ELR (cell line): Measurements from ENCODE around the gene RSL1D1.
A peak's percentile ranks its signal among the peaks of the same experiment; 100 is the strongest.

Experiments
- DNase-seq: peaks from one replicate; pipeline ENCODE4 v3.0.0-alpha.2; 2015; ENCODE audit warnings: low read depth

Gene RSL1D1

GRCh38 chr16:11851294-11852091 is at the start of gene RSL1D1:
Gene RSL1D1, minus strand, starts transcription at chr16:11851542. Its CDS starts 30 bp downstream, at chr16:11851512.
- DNase-seq, result peak; percentile 91

DNA sequence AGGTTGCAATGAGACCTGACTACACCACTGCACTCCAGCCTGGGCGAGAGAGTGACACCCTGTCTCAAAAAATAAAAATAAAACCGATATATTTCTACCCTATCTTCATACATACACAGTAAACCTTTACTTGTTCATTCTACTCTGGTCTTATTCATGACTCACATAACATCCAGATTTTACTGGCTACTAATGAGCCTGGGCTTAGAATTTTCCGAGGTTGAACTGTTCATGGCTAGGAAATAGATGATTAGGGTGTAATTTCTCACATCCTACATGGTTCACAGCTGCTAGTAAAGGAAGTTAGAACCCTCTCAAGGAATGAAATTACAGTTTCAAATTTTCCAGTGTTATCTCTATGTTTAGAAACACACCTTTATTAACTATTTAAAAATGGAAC is 49.7 kb upstream of the RSL1D1 start:
- DNase-seq, result no peak

- peak; percentile 78 for DNase-seq
Observed at GRCh38 chr16:11896486-11897176, 45.3 kb upstream of the RSL1D1 start.

GRCh38 chr16:11893571-11893970 is 42.2 kb upstream of the RSL1D1 start:
- DNase-seq, result no peak

DNA sequence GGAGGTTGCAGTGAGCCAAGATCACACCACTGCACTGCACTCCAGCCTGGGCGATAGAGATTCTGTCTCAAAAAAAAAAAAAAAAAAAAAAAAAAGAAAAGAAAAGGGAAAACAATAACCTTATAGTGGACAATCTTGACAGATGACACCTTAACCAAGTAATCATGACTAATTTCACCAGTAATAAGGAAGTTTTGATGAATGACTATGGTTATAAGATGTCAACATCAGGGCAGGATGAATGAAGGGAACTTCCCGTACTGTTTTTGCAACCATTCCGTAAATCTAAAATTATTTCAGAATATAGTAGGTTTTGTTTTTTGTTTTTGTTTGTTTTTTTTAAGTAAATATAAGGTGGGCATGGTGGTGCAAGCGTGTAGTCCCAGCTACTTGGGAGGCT is 41.4 kb upstream of the RSL1D1 start:
- no peak for DNase-seq

- DNase-seq, result no peak
Observed at GRCh38 chr16:11890231-11890965, 39.1 kb upstream of the RSL1D1 start.

GRCh38 chr16:11886881-11887280 is 35.5 kb upstream of the RSL1D1 start:
- DNase-seq, result no peak

- no peak for DNase-seq
Observed at GRCh38 chr16:11884035-11884434, 32.7 kb upstream of the RSL1D1 start.

DNA sequence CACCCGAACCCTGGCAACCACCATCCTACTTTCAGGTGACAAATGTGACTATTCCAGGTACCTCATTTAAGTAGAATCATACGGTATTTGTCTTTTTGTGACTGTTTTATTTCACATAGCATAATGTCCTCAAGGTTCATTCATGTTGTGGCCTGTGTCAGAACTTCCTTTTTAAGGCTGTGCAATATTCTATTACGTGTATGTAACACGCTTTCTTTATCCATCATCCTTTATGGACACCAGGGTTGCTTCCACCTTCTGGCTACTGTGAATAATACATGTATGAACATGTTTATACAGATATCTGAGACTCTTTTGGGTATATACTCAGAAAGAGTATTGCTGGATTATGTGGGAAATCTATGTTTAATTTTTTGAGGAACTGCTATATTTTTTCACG is 28.7 kb upstream of the RSL1D1 start:
- DNase-seq, result no peak

DNA sequence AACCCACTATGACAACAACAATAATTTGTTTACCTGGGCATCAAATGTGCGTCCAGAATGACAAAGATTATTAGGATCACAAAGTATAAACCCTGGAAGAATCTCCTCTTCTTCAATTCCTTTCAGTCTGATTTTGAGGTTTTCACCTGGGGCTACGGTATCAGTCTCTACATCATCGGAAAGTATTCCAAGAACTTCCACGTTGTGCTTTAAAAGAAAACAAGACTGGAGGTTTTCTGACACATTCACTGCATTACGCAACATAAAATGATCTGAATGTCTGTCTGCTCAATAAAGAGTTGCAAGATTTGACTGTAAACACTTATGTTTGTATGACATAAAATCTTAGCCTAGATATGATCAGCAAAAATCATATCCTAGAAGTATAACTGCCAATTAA is 26.0 kb upstream of the RSL1D1 start:
- DNase-seq, result peak; percentile 25

- DNase-seq, result no peak
Observed at GRCh38 chr16:11876306-11876705, 25.0 kb upstream of the RSL1D1 start.

DNA sequence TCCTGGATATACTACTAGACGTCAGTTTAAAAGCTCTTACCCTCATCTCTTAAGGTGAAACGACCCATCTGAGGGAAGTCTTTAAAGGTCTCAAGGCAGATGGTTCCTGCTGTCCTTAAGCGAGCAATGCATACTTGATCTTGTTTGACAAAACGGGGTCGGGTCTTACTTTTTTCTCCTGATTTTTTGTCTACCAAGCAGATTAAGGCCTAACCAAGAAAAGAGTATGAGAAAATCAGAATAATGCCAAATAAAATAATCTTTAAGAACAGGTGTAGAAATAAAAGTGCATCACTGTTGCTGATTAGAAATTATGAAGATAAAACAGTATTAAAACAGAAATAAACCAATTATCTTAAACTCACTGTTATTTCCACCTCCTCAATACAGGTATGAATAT is 24.4 kb upstream of the RSL1D1 start:
- no peak for DNase-seq

GRCh38 chr16:11871193-11871592 is 19.9 kb upstream of the RSL1D1 start:
- peak; percentile 45 for DNase-seq

- DNase-seq, result no peak
Observed at GRCh38 chr16:11870399-11870798, 19.1 kb upstream of the RSL1D1 start.

DNA sequence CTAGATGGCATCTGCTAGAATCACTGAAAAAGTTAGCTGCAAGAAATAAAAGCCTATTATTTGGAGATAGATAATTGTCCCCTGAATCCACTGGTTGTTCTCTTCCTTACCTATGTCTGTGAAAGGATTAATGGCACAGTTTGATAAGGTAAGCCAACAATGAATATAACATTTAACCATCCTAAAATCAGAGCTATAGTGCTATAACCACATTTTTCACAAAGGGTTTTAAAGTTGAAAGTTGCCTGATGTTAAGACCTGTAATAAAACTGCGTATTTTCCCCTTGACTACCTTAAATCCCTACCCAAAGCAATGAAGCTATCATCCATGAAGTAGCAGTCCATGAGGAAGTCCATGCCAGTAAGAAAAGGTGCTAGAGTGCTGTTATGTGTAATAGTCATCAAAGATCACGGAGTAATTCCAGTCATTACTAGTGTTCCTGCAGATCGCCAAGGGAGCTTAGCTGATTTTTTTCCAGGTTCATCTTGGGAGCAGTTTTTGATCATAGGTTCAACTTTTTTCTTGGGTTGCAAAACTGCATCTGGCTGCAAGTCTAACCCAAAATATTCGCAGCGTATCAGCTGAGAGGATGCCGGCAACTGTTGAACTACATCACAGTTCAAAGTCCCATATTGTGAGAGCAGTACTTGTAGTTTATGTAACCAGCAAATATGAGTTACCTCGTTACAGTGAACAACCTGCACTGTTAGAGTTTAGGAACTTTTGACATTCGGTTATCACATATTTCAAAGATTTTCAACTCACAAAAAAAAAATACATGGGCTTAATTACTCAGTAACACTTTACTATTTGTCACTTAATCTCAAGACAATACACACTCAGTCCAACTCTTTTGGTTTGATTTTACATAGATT is 18.2 kb upstream of the RSL1D1 start:
- no peak for DNase-seq

DNA sequence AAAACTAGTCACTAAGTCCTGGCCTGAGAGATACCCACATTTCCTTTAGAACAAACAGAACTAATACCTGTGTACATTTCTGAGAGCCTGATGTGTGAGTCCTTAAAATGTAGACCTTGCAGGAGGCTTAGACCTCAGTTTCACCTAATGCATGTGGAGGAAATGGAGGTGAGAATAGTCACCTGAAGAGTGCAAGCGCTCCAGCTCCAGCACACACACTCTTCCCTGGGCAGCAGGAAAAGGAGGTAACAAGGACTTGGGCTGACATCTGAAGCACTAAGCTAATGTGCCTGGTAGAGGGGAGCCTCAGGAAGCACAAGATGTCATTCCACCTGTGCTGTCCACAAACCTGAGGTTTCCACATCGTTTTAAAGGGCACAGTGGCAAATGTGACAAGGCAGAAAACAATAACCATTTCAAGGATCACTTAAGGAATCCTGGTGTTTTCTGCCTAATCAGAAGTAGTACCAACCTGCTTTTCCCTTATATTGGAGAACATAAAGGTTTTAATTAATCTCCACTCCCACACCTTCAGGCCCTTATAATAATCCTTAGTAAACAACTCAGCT is 17.2 kb upstream of the RSL1D1 start:
- DNase-seq, result no peak

DNA sequence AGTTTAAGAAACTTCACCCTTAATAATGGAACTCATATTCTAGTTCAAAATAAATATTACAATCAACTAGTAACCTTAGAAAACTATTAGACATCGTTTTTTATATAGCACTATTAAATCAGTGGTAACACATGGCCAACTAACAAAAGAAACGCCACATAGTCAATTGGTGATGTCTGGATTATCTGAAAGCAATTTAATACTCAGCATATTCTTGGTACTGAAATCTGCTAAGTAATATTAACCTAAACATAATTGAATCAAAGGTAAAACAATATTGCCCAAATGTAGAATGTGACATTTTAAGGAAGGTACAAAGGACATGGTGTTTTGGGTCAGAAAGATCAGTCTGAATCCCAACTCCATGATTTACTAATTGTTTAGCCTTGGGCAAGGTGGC is 11.1 kb upstream of the RSL1D1 start:
- no peak for DNase-seq

DNA sequence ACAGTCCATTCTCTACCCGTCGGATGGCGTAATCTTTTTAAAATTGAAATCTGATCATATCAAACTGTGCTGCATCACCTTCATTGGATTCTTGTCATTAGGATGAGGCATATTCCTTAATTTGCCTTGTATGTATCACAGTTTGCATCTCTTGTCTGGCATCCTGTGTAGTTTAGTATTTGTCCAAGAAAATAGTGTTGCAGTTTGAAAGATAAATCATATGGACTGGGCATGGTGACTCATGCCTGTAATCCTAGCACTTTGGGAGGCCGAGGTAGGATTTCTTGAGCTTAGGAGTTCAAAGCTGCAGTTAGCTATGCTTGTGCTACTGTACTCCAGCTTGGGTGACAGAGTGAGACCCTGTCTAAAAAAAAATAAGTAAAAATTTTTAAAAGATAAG is 5.8 kb upstream of the RSL1D1 start:
- peak; percentile 58 for DNase-seq

DNA sequence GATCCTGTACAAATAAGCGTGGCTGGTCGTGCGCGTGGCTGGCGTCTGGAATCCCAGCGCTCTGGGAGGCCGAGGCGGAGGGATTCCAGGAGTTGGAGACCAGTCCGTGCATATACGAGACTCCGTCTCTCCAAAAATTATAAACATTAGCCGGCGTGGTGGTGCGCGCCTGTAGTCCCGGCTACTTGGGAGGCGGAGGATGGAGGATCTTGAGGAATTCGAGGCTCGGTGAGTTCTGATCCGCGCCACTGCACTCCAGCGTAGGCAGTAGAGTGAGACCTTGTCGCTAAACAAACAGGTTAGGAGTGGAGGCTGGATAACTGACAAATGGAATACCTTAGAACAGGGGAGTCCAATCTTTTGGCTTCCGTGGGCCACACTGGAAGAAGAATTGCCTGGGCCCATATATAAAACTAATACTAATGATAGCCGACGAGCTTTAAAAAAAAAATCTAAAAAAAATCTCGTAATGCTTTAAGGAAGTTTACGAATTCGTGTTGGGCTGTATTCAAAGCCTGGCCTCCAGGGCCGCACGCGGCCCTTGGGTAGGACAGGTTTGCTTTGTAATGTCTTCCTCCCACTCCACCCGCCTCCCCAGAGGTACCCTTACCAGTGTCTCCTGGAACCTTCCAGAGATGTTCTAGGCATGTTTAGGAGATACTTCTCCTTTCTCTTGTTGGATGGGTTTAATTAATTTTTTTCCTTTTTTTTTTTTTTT is 909 bp upstream of the RSL1D1 start:
- DNase-seq, result peak; percentile 56

DNA sequence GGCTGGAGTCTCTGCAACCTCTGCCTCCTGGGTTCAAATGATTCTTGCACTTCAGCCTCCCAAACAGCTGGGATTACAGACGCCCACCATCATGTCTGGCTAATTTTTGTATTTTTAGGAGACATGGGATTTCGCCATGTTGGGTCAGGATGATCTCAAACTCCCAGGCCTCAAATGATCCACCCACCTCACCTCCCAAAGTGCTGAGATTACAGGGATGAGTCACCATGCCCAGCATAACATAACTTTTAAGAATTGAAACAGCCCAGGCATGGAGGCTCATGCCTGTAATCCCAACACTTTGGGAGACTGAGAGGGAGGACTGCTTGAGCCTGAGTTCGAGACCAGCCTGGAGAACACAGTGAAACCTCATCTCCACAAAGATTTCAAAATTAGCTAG is 2.5 kb downstream of the RSL1D1 start:
- DNase-seq, result peak; percentile 58

GRCh38 chr16:11844499-11844898 is 6.8 kb downstream of the RSL1D1 start:
- DNase-seq, result no peak
